HG03135 (cell line): ENCODE results near the gene DNAH2.

Experiments used
- ATAC-seq: cut with Tn5 transposase; IDR thresholded peaks from one replicate; pipeline ENCODE4 v1.9.1; 2021; ENCODE audit warnings: mild to moderate bottlenecking, moderate library complexity; ENCODE audit not compliant: unreplicated experiment

DNAH2 gene

GRCh38 chr17:7716901-7717755 is at the start of gene DNAH2:
Gene DNAH2, plus strand, starts transcription at chr17:7717744. Its CDS starts 1,991 bp downstream, at chr17:7719735.
- ATAC-seq, result no peak

DNA sequence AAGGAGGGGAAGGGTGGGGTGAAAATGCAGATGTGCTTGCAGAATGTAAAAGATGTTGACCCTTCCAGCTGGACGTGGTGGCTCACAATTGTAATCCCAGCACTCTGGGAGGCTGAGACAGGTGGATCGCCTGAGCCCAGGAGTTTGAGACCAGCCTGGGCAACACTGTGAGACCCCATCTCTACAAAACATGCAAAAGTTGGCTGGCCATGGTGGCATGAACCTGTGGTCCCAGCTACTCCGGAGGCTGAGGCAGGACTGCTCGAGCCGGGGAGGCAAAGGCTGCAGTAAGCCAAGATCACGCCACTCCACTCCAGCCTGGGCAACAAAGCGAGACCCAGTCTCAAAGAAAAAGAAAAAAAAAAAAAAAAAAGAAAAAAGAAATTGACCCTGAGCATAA is 49.1 kb upstream of the DNAH2 start:
- ATAC-seq, result no peak

- no peak for ATAC-seq
Observed at GRCh38 chr17:7673239-7673638, 44.3 kb upstream of the DNAH2 start.

- no peak for ATAC-seq
Observed at GRCh38 chr17:7674934-7675333, 42.6 kb upstream of the DNAH2 start.

- ATAC-seq, result no peak
Observed at GRCh38 chr17:7676533-7676932, 41.0 kb upstream of the DNAH2 start.

DNA sequence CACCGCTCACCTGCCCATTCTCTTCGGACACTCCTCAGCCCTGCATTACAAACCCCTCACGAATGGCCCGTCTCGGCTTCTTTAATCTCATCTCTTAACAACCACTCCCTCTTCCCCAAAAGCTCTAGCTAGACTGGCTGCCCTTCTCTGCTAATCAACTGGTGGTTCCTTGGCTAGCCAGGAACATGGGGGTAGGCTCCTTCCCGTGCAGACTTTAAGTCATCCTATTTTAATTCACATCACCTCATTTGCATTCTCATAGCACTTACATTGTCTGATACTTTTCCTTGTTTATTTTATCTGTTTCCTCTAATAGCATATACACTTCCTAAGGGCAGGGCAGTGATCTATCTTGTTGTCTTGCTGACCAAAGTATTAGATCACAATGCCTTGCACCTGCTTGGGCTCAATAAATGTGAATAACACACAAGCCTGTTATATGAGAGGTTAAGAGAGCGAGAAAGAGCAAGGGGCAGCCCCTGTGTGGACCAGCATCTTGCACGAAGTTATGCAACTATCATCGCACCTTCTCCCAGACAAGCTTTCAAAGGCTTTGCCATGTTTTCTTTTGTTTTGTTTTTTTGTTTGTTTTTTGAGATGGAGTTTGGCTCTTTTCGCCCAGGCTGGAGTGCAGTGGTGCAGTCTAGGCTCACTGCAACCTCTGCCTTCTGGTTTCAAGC is 40.0 kb upstream of the DNAH2 start:
- ATAC-seq, result no peak

DNA sequence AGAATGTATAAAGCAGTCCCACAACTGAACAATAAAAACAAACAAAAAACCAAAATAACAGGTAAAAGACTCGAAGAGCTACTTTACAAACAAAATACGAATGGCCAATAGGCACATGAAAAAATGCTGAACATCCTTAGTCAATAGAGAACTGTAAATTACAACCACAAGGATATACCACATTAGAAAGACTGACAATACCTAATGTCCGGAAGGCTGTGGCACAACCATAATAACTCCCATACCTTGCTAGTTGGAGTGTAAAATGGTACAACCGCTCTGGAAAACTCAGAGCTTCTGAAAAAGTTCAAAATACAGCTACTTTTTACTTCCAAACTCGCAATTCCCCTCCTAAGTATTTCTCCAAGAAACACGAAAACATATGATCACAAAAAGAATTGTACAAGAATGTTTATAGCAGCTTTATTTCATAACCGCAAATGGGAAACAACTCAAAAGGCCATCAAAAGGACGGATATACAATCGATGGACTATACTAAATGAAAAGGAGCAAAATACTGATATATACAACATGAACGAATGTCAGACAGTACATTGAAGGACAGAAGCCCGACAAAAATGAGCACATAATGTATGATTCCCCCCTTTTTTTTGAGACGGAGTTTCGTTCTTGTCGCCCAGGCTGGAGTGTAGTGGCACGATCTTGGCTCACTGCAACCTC is 32.6 kb upstream of the DNAH2 start:
- ATAC-seq, result no peak

DNA sequence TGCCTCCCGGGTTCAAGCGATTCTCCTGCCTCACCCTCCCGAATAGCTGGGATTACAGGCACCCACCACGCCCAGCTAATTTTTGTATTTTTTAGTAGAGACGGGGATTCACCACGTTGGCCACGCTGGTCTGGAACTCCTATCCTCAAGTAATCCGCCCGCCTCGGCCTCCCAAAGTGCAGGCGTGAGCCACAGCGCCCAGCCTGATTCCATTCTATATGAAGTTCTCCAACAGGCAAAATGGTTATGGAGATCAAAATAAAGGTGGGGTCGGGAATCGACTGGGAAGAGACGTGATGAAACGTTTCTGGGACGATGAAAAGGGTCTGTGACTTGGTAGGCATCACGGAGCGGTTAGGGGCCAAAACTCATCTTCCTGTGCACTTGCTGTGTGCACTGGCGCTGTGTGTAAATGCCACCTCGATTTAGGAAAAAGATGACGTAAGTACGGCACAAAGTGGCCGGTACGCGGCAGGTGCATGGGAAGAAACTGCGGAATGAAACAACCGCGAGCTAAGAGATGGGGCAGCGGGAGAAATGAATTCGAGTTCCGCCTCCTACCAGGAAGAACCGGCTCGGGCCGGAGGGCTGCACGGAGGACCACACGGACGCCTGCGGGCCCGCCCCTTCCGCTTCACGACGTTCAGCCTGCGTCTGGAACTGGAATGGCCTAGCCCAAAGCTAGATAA is 31.9 kb upstream of the DNAH2 start:
- ATAC-seq, result peak; percentile 48

DNA sequence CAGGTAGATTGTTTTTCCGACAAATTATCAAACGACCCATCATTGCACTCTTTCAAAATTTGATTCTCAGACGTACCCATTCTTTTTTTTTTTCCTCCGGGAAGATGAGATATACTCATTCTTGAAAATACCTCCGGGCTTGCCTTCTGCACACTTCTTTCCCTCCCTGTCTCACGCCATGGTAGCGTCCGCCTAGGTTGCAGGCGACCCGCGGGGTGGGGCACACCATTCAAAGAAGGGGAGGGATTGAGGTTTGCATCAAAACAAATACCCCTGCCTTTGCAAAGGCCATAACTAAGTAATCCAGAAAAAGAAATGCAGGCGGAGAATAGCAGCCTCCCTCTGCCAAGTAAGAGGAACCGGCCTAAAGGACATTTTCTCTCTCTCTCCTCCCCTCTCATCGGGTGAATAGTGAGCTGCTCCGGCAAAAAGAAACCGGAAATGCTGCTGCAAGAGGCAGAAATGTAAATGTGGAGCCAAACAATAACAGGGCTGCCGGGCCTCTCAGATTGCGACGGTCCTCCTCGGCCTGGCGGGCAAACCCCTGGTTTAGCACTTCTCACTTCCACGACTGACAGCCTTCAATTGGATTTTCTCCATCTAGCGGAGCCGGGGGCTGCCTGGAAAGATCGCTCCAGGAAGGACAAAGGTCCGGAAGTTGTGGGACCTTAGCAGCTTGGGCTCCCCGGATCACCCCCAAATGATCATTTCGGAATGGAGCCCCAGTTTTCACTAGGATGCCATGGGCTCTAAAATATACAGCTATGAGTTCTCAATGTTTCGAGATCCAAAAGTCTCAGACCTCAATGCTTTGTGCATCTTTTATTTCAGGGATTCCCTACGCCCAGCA is 31.1 kb upstream of the DNAH2 start:
- ATAC-seq, result peak; percentile 39

GRCh38 chr17:7687072-7687907 is 30.3 kb upstream of the DNAH2 start, which contains the start of gene TP53:
Gene TP53, minus strand, starts transcription at chr17:7687490. Its CDS starts 10,896 bp downstream, at chr17:7676594.
- peak; percentile 36 for ATAC-seq

- ATAC-seq, result peak; percentile 64
Observed at GRCh38 chr17:7687908-7688807, 29.4 kb upstream of the DNAH2 start, which contains the start of gene WRAP53. Gene WRAP53, plus strand, starts transcription at chr17:7688477. Its CDS starts 172 bp downstream, at chr17:7688649.

GRCh38 chr17:7688808-7689316 is 28.7 kb upstream of the DNAH2 start:
- no peak for ATAC-seq

DNA sequence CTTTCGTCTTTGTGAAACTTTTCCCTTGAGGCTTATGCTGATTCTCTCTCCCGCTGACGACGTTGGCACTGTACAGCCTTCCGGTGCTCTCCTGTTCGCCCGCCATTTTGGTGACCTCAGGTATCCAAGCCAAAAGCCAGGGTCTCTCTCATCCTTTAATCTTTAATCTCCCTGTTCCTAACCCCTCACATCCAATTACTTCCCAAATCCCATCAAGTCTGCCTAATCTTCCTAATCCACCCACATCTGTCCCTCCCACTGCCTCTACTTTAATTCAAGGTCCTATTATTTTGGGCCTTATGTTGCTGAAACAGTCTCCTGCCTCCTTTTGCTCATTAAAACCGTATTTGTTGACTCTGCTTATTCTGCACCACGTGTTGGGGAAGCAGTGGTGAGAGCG is 22.0 kb upstream of the DNAH2 start:
- no peak for ATAC-seq

GRCh38 chr17:7697828-7698588 is 19.5 kb upstream of the DNAH2 start:
- no peak for ATAC-seq

- no peak for ATAC-seq
Observed at GRCh38 chr17:7700510-7700909, 17.0 kb upstream of the DNAH2 start.

DNA sequence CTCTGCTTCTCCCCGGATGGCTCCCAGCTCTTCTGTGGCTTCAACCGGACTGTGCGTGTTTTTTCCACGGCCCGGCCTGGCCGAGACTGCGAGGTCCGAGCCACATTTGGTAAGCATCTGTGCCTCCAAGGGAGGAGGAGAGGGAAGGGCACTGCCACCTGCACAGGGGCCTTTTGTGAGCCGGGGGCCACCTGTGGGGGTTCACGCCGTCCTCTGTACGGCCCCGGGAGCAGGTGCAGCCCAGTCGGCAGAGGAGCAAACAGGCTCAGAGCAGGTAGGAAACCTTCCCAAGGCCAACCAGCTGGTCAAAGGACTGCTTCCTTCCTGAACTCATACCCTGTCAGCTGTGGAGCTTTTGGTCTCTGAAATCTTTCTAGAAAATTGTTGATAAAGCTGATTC is 15.9 kb upstream of the DNAH2 start:
- ATAC-seq, result no peak

- no peak for ATAC-seq
Observed at GRCh38 chr17:7702776-7703175, 14.8 kb upstream of the DNAH2 start.
